Endometrial microvascular endothelial cells (primary cell): ENCODE data around the gene HDGFL1. TPM values are rescaled to one million over a fixed set of nuclear protein-coding genes. Genes with fewer than 3 reads are reported as not detected.

ENCODE experiments used
- in situ Hi-C: cut with HindIII; loops from 2 replicates; pipeline ENCODE4 v1.10.0; 2017; ENCODE audit warnings: low sequenced_read_pairs, low pct_unique_long_range_greater_than_20kb; ENCODE audit errors: inconsistent ontology term
- total RNA-seq: library from RNA; depleted of rRNA; stranded (reverse); fragments of >200 nt; gene quantifications from one replicate; pipeline ENCODE4 v1.2.3, GENCODE V29; 2015; ENCODE audit errors: inconsistent ontology term

Gene HDGFL1
- total RNA-seq, result not detected

DNA sequence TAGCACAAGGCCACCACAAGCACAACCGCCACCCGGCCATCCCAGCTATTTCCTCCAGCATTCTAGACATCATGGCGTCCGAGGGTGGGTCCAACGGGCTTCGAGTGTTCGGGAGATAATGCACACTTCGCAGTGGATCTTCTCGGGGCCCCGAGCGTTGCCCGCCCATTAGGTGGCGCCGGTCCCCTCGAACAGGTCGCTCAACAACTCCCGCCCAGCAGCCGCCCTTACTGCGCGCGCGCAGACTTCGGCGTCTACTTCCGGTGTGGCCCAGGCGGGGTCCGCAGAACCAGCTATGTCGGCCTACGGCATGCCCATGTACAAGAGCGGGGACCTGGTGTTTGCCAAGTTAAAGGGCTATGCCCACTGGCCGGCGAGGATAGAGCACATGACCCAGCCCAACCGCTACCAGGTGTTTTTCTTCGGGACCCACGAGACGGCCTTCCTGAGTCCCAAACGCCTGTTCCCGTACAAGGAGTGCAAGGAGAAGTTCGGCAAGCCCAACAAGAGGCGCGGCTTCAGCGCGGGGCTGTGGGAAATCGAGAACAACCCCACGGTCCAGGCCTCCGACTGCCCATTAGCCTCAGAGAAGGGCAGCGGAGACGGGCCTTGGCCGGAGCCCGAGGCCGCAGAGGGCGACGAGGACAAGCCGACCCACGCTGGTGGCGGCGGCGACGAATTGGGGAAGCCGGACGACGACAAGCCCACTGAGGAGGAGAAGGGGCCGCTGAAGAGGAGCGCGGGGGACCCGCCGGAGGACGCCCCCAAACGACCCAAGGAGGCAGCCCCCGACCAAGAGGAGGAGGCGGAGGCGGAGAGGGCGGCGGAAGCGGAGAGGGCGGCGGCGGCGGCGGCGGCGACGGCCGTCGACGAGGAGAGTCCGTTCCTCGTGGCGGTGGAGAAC, at the start of gene HDGFL1:
HDGFL1 (plus strand) TSS at position 286 of the 904 bp plus-strand sequence; CDS start at position 296, 10 bp downstream.
- in situ Hi-C loops, result no loop called here

DNA sequence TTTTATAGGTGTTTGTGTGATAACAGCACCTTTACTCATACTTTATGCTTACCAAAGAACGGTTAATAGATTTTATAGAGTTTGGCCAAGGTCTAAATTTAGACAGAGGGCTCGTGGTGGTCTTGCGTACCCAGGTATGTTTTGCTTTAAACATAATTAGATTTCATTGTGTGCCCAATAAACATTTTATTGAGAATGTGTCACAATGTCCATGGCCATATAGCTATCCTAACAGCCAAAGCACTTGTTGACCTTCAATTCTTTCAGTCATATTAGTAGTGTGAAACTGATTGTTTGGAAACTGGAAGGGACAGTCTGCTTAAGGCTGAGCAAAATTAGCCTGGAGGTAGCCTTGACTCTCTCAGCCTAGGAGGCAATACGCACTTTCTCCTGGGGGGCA, 48.3 kb upstream of the HDGFL1 start:
- in situ Hi-C loops, result no loop called here

DNA sequence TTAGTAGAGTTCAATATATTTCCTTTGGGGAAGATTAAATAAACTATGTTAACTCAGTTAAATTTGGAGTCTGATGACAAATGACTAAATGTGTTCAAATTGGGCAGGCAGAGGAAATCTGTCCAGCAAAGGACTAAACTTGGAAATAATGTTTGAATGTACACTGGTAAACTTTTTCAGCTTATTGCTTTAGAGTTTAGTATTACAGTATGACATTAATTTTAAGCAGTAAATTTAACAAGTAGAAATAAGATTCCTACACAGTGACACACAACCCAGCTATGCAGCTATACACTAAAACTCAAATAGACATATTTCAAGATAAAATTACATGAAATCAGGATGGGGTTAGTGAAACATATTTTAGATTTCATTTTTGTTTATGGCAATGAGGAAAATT, 42.6 kb upstream of the HDGFL1 start:
- in situ Hi-C loops, result no loop called here

DNA sequence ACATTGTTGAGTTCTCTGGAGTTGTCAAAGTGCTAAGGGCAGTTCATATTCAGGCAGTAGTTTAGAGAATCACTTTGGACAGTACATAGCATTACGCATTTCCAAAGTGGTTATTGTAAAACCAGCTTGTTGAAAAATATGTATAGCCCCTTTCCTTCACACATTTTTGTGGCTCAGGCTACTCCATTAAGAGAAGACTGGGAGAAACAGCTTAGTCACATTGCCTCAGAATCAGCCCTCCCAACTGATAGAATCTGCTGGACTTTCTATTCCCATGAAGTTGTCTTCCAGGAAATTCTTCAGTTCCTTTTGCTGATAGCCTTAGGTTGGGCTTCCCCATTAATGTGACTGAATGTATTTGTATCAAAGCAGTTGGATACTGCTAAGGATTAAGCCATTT, 39.5 kb upstream of the HDGFL1 start:
- in situ Hi-C loops, result no loop called here

DNA sequence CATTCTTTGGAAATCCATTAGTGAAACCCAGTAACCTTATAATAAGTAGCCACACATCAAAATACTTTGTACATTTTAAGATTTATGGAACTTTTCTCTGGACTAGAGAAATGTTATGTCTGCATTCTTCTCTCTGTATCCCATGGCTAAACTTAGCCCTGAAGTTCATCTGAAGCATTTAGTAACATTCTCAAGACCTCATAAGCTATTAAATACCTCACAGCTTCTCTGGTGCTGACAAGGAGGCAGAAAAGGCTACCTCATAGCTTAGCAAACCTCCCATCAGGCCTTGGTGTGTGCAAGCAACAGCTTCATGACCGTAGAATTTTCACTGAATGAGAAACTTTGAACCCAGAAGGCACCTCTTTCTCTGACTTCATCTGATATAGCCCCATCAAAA, 38.9 kb upstream of the HDGFL1 start:
- in situ Hi-C loops, result no loop called here

DNA sequence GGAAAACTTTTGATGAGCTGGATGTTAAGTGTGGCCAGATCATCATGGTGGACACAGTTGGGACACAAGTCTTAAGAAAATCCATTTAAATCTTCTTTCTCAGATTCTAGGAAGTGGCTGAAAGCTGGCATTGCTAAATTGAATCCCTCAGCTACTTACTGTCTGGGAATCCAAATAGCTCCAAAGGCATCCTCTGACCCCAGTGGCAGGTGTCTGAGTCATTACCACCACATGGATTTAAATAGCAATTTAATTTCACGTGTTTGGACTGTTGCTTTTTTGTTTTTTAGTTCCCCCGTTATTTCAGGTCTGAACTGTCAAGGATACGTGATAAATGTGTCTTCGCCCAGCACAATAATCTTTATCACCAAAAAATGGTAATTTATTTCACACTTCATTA, 33.2 kb upstream of the HDGFL1 start:
- in situ Hi-C loops, result no loop called here

DNA sequence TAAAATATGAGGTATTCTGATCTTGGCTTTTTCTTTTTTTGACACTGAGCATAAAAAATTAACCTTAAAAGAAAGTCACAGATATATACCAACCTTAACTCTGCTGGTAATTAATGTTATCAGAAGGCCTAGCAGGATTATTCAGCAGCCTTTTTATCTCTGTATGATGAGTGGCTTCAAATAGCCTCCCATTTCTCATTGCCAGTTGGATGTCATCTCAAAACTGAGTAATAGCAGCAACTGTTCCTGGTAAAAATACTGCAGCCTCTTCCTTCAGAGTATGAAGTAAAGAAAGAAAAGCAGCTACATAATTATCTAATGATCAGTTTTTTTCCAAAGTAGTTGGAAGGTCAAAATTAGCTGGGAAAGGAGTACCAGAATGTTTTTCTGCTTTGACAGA, 24.9 kb upstream of the HDGFL1 start:
- in situ Hi-C loops, result no loop called here

DNA sequence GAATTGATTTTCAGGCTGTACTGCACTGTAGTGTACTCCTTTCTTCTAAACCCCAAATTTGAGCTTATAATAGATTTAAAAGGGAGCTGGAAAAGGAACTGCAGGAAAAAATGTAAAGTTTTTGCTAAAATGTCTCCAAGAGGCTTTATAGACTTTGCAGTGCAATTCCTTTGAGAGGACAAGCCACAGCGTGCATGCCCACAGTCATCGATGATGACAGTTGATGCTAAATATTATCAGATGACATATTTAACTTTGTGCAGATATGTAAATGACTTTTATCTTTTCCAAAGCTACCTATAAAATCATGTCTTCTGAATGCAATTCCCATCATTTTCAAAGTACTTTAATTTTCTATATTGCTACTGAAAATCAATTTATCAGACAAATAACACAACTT, 24.3 kb upstream of the HDGFL1 start:
- in situ Hi-C loops, result no loop called here

DNA sequence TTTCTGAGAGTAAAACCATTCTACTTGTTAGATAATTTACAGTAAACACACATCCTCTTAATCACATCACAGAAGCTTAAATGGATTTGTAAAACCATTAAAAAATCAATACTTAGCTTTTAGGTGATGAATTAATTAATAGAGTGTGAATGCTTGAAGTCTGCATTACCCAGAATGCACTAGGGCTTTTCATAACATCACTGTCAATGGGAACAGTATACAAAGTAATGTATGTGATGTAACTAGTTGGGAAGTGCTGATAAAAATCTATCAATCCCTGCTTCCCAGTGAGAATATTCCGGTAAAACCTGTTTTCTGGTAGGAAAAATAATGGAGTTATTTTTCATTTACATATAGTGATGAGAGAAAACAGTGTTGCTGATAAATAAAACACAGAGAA, 23.1 kb upstream of the HDGFL1 start:
- in situ Hi-C loops, result no loop called here

DNA sequence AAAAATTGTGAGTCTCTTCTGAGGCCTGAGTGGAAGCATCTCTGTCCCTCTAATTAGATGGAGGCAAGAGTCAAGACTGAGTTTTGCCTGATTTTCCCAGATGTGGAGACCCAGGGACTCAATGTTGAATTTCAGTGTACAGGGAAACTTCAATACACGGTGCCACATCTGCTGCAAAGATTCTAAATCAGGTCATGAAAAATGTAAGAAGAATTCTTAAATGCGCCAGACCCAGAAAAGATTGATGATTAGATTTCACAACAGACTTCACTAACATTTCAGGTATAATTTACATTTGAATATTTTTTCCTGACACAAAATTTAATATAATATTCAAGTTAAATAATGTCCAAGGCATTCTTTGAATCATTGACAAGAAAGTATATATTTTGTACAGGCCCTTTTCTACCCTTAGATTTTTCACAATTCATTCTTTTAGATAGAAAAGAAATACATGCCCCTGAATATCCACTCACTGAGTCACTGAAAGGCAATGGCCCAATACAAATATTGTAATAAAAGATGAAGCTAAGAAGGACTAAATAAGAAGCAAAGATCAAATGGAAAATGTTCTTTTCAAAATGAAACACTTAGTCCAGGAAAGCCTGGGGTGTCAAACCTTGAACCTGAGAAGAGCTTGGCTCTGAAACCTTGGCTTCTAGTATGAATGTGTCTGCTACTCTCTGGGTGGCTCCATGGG, 18.2 kb upstream of the HDGFL1 start:
- in situ Hi-C loops, result no loop called here

DNA sequence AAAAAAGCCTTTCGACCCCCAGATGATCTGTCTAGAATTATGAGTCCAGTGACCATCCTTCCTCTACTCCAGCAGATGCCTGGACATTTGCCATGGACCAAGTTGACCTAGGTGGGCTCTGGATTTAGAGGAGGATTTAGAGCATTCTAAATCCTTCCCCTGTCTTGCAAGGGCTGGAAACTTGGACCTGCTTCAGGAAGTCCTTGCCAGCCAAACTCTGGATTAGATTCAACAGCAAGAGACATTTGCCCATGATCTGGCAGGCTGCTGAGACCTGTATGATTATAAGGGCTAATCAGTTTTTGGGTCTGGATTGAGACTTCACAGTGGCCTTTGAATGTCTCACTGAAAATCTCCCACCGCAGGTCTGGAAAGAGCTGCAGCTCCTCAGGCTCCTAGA, 13.1 kb upstream of the HDGFL1 start:
- in situ Hi-C loops, result no loop called here

DNA sequence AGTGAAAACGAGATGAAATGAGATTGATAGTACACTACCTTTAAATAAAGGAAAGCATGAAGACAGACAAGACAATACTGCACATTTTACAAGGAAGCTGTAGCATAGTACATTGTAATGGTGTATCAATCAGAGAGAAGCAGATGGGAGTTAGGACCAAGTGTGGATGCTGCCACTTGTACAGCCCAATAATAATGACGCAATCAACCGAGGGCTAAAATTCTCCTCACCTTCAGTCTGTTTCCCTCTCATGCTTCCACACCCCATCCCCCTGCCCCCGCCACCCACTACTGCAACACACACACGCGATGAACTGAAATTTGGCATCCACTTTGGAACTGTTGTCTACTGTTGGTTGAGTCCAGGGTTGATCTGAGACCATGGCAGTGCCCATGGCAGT, 12.4 kb upstream of the HDGFL1 start:
- in situ Hi-C loops, result no loop called here

DNA sequence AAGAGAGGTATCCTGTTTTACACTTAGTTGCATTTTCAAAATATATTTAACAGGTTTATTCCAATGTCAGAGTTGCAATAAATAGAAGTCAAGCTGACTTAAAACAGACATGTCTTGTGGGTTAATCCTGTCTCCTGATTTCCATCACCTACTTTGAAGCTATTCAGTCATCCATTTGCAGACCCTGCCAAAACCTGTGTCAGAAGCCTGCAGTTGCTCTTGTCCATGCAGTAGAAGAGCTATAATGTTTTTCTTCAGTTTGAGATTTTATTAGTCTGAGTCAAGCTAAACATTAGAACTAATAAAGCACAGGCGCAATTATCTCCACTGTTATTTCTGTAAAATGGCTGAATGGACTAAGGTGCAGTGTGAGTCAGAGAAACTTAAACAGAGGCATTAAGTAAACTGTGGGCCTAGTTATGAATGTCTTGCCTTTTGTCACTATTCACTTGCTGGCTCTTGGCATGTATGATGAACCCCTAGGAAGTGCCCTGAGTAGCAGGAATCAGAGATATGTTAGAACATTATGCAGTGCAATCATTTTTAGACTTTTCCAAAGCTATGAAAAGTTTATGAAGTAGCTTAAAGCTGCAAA, 11.0 kb upstream of the HDGFL1 start:
- in situ Hi-C loops, result no loop called here

DNA sequence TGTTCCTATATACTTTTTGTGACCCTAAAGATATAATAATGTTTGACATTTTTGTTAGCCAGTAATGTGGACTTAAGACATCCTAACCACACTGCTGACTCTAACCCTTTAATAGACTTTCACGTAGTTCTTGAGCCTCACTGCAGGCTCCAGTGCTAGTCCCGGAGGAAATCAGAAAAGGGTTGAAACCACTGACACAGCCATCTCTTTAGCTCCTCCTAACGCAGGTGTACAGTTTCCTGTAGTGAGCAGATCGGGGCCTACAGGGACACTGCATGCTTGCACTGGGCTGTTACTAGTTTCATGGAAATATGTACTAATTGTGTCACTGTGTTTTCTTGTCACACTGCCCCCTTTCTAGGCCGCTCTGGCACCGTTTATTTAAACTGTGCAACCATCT, 512 bp upstream of the HDGFL1 start:
- in situ Hi-C loops, result no loop called here

DNA sequence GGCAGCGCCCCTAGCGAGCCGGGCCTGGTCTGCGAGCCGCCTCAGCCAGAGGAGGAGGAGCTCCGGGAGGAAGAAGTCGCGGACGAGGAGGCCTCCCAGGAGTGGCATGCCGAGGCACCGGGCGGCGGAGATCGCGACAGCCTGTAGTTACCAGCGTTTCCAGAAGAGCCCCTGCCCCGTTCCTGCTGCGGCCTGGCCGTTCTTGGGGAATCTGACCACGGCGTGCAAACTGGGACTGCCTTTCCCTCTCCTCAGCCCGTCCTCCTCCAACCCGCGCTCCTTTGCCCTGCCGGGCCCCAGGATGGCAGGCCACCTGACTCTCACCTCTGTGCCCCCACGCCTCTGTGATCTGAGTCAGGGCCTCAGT, 802 bp downstream of the HDGFL1 start:
- in situ Hi-C loops, result no loop called here

DNA sequence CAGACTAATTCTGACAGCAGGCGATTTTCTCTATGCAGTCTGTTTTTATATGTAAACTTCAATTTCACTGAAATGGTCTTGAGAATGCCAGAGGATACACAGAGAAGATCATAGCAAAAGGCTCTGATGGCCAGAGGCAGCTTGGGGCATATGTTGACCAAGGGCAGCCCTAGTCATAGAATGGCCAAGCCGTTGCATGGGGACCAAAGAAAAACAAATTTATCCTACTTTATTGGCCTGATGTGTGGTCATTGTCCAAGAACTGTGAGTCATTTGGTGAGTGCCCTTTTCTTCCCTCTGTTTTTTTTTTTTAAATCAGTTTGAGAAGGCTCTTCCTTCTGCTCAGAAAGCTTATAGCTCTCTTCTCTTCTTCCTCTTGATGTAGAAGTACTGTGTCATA, 5.8 kb downstream of the HDGFL1 start:
- in situ Hi-C loops, result no loop called here

DNA sequence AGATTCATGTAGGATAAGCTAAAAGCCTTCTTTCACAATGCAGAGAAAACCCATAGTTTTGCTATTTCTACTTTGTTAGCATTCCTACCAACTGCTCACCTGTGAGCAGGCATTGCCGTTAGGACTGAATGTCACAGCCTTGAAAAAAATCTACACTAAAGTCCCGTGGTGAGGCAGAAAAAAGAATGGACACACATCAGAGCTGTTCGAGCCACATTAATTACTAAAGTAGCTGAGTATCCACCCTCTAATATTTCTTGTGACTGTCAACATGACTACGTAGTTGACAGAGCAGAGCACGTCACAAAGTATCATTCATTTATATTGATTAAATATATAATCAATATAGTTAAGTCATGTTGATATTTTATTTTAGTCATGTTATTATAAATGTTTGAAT, 10.1 kb downstream of the HDGFL1 start:
- in situ Hi-C loops, result no loop called here

DNA sequence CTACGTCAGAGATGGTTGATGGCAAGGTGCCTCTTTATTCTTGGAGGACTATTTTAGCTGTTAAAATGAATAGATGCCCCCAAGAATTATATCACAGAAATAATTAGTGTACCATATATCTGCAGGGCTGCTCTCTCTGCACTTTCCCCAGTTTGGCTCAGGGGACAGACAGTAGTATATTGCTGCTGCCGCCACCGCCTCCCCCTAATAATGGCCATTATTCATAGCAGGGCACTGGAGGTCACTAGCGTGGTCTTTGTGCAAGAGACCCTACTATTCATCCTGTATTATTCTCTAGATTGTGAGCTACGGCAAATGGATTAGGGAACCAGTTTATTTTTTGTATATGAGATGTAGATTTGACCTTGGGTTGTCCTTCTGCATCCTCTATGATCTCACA, 11.0 kb downstream of the HDGFL1 start:
- in situ Hi-C loops, result no loop called here

DNA sequence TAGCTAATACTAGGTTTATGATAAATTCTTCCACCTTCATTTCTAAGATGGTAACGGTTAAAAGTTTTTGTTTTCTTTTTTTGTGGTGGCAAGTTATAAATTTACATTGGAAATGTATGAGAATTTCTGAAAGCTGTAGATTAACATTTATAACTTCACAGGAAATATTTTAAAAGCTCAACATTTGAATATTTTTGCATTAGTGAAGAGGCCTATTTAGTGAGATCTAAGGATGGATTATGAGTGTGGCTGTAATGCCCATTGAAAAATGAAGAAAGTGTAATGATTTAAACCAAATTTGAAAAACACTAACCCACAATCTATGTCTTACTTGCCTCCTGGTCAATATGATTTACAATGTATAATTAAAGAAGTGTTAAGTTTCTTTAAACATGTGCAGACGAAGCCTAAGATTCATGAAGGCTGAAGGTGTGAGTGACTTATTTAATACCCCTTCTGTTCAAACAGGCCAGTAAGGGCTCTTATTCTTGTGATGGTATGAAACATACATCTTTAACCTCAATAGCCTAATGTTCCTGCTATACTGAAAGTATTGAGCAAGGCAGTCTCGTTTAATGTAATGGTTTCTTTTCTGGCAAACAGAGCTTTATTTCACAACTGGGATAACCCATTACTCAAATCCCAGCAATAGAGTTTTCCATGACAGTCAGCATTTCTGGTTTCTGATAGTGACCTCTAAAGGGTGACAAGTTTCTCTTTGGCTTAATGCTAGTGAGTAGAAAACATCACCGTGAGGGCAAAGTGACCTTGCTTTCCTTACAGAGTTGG, 13.2 kb downstream of the HDGFL1 start:
- in situ Hi-C loops, result no loop called here
